A673 (cell line): ENCODE measurements around the gene NDNF. TPM values are rescaled to one million over a fixed set of nuclear protein-coding genes. Genes with fewer than 3 reads are reported as not detected.

Experiments used
- BruUV-seq: library from RNA; stranded (reverse); fragments of 400-500 nt; replicated peaks from 2 replicates; lab custom pipeline; 2021; lab: Mats Ljungman, UMichigan
- CTCF ChIA-PET: fragments of 300-600 bp; sonication (Branson Sonifier 250); formaldehyde crosslinking; loops from one replicate; lab custom pipeline; 2022; ENCODE audit warnings: antibody characterized with exemption; lab: Charles Lee
- POLR2A ChIA-PET: fragments of 300-600 bp; sonication (Branson Sonifier 250); formaldehyde crosslinking; loops from one replicate; lab custom pipeline; 2022; ENCODE audit warnings: antibody characterized with exemption; ENCODE audit not compliant: low non-redundant PET; lab: Charles Lee
- DNase-seq: peaks from one replicate; pipeline ENCODE4 v3.0.0-alpha.2; 2015; ENCODE audit warnings: low spot score
- H3K27ac ChIP-seq: fragments of 200-600 bp; sonication (generic); 2 replicates; pipeline ENCODE4 v1.5.1; 2016; ENCODE audit warnings: mixed run types, low read depth, mild to moderate bottlenecking, mixed read lengths, antibody characterized with exemption, low read length; ENCODE audit not compliant: poor library complexity, severe bottlenecking
- H3K27me3 ChIP-seq: fragments of 200-600 bp; sonication (generic); replicated peaks from 2 replicates; pipeline ENCODE4 v1.6.1; 2017; ENCODE audit warnings: mixed run types, low read depth, mild to moderate bottlenecking, mixed read lengths, antibody characterized with exemption, low read length; ENCODE audit not compliant: insufficient read depth, poor library complexity
- H3K36me3 ChIP-seq: fragments of 200-600 bp; sonication (generic); 2 replicates; pipeline ENCODE4 v1.6.1; 2016; ENCODE audit warnings: mixed run types, mild to moderate bottlenecking, mixed read lengths, antibody characterized with exemption, low read length; ENCODE audit not compliant: insufficient read depth, poor library complexity, severe bottlenecking
- H3K4me1 ChIP-seq: fragments of 200-600 bp; sonication (generic); 2 replicates; pipeline ENCODE4 v1.6.1; 2017; ENCODE audit warnings: mixed run types, mild to moderate bottlenecking, mixed read lengths, antibody characterized with exemption, low read length; ENCODE audit not compliant: insufficient read depth, poor library complexity, severe bottlenecking
- H3K4me3 ChIP-seq: fragments of 200-600 bp; sonication (generic); 2 replicates; pipeline ENCODE4 v1.5.1; 2016; ENCODE audit warnings: low read depth, mixed run types, mild to moderate bottlenecking, mixed read lengths, low read length; ENCODE audit not compliant: poor library complexity, severe bottlenecking
- H3K9me3 ChIP-seq: fragments of 200-600 bp; sonication (generic); 2 replicates; pipeline ENCODE4 v1.6.1; 2016; ENCODE audit warnings: mixed run types, low read depth, mild to moderate bottlenecking, mixed read lengths, antibody characterized with exemption, low read length; ENCODE audit not compliant: poor library complexity, severe bottlenecking
- EZH2 ChIP-seq: fragments of 200-600 bp; sonication (generic); IDR thresholded peaks from 2 replicates; pipeline ENCODE4 v1.6.1; 2017; ENCODE audit warnings: borderline replicate concordance, low read depth, mild to moderate bottlenecking, mixed read lengths, antibody characterized with exemption, low read length; ENCODE audit not compliant: poor library complexity, severe bottlenecking
- intact Hi-C: fragments of 100-400 bp; cut with micrococcal nuclease; formaldehyde crosslinking; loops from one replicate; pipeline ENCODE4 v1.10.0; 2022; ENCODE audit not compliant: unreplicated experiment
- total RNA-seq: library from RNA; stranded (reverse); gene quantifications from 2 replicates; pipeline ENCODE4 v1.2.3, GENCODE V29; 2021
- TF ChIP-seq, protein P1 (sequence below): fragments of 300-800, 200-600 bp; sonication (generic); conservative IDR thresholded peaks from 2 replicates; pipeline ENCODE4 v1.5.1; 2017; ENCODE audit warnings: low read depth, mild to moderate bottlenecking, antibody characterized with exemption, low read length, moderate library complexity, mixed read lengths

Gene NDNF
- total RNA-seq, 1 experiment from 2014 or later, result 12.1 TPM

DNA sequence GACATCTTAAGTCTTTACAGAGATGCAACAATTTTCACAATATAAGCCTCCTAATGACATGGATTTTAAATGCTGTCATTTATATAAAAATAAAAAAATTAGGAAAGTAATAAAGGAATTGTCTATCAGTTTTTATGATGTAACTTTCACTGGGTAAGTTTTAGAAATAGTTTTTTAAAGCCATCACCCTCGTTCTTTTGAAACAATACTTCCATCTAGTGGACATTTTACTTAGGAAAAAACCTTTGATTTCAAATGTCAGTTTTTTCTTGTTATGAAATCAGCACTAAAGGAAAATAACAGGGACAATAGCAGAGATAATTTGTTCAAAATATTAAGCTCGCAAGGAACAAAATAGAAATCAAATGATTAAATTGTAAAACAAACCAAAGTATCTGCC lies 24.3 kb upstream of the NDNF start:
- no TSS peak for BruUV-seq
- Histone ChIP-seq H3K36me3 (no peaks in the 10 kb centered on the region), H3K27ac (no peak overlapping the region), H3K4me3 (no peak overlapping the region), H3K27me3 (no peaks in the 10 kb centered on the region), H3K4me1 (no peaks in the 10 kb centered on the region), H3K9me3 (no peaks in the 10 kb centered on the region)
- DNase-seq, result peak; percentile 70
- POLR2A ChIA-PET, result no interaction called here
- intact Hi-C loops, result loop anchor here (2.0 to 5.0 kb wide), 3 partner anchors 378 to 1024 kb away; no protein-coding TSS in a partner anchor
- CTCF ChIA-PET, result no interaction called here
- TF ChIP-seq, protein P1, sequence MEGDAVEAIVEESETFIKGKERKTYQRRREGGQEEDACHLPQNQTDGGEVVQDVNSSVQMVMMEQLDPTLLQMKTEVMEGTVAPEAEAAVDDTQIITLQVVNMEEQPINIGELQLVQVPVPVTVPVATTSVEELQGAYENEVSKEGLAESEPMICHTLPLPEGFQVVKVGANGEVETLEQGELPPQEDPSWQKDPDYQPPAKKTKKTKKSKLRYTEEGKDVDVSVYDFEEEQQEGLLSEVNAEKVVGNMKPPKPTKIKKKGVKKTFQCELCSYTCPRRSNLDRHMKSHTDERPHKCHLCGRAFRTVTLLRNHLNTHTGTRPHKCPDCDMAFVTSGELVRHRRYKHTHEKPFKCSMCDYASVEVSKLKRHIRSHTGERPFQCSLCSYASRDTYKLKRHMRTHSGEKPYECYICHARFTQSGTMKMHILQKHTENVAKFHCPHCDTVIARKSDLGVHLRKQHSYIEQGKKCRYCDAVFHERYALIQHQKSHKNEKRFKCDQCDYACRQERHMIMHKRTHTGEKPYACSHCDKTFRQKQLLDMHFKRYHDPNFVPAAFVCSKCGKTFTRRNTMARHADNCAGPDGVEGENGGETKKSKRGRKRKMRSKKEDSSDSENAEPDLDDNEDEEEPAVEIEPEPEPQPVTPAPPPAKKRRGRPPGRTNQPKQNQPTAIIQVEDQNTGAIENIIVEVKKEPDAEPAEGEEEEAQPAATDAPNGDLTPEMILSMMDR, result peak; percentile 66
- TF ChIP-seq EZH2, result no peak

DNA sequence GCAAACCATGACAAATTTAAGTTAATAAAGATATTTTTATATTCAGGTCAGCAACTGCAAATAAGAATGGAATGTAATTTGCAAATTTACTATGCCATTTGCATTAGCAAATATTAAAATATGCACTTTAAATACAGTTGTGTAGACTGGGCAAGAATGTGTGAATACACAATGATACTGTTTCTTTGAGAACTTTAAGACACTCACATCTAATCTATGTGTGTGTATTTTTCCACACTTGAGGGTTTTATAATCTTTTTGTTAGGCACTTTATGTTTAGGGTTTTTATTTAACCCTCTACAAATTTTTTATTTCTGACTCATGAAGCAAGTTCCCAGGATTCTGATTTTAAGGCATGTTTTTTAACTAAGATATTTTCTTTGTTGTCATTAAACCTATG lies 23.9 kb upstream of the NDNF start:
- no peak overlapping the region for H3K4me3 ChIP-seq
- no peaks in the 10 kb centered on the region for H3K4me1 ChIP-seq
- no peaks in the 10 kb centered on the region for H3K27me3 ChIP-seq
- no peaks in the 10 kb centered on the region for H3K36me3 ChIP-seq
- no peak overlapping the region for H3K27ac ChIP-seq
- DNase-seq, result no peak
- no TSS peak for BruUV-seq
- H3K9me3 ChIP-seq, result no peaks in the 10 kb centered on the region
- TF ChIP-seq, protein P1, result no peak
- TF ChIP-seq EZH2, result no peak
- intact Hi-C loops, result loop anchor here (2.0 to 5.0 kb wide), 3 partner anchors 377 to 1024 kb away; no protein-coding TSS in a partner anchor
- POLR2A ChIA-PET, result interaction anchor here (1.0 kb wide), 1 partner anchor 31 kb away, joined by 3 read pairs; no protein-coding TSS in a partner anchor
- CTCF ChIA-PET, result no interaction called here

DNA sequence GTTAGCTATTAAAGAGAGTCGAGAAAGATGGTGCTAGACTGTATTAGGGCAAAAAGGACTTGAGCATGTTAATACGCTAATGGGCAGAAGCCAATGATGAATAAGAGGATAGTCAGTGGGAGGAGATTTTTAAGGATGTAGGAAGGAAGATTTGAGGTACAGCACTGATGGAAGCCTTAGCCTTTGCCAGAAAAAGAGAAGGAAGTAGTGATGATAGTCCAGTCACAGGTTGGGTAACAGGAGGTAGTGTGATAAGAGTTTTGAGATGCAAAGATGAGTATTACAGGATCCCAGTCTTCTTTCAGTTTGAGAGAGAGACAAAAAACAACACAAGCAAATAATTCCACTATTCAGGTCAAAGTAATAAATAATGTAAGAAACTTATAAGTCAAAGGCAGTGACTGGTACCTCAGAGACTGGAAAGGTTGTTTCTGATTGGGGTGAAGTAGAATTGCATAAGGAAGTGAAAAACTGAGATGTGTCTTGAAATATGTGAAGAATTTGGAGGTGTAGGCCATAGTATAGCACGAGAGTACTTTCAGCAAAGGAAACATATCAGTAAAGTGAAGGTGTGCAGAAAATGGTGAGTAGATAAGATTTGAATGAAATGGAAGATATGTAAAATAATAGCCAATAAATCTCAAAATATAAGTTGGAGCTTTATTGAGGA lies 22.1 kb upstream of the NDNF start:
- Histone ChIP-seq H3K4me1 (no peaks in the 10 kb centered on the region), H3K27ac (no peak overlapping the region), H3K9me3 (no peaks in the 10 kb centered on the region), H3K36me3 (no peaks in the 10 kb centered on the region), H3K4me3 (no peak overlapping the region), H3K27me3 (no peaks in the 10 kb centered on the region)
- POLR2A ChIA-PET, result no interaction called here
- CTCF ChIA-PET, result no interaction called here
- intact Hi-C loops, result no loop called here
- no peak for DNase-seq
- TF ChIP-seq EZH2, result no peak
- TF ChIP-seq, protein P1, result no peak
- BruUV-seq, result no TSS peak
